Tibial nerve (tissue), 4 donors: ENCODE results near the gene SHROOM2.

Experiments
- CTCF ChIP-seq, 5 experiments: fragments of 200-600 bp in 3 of 5; fragments of 450-650 bp in 2 of 5; sonication (generic) in 3 of 5; IDR thresholded peaks; one replicate each; pipeline ENCODE4 v1.5.1; 2016 to 2019; ENCODE audit warnings: antibody characterized with exemption in 5 of 5, mild to moderate bottlenecking in 3 of 5, moderate library complexity in 2 of 5
- EP300 ChIP-seq, 2 donors: sonication (generic); formaldehyde crosslinking; IDR thresholded peaks; one replicate each; pipeline ENCODE4 v1.6.1; 2017; ENCODE audit warnings: antibody characterized with exemption in 2 of 2, mild to moderate bottlenecking in 1 of 2
- POLR2A ChIP-seq, 2 donors: fragments of 450-650 bp; IDR thresholded peaks; one replicate each; pipeline ENCODE4 v1.6.1; 2017; ENCODE audit warnings: antibody characterized with exemption in 2 of 2, mild to moderate bottlenecking in 2 of 2, moderate library complexity in 2 of 2

DNA sequence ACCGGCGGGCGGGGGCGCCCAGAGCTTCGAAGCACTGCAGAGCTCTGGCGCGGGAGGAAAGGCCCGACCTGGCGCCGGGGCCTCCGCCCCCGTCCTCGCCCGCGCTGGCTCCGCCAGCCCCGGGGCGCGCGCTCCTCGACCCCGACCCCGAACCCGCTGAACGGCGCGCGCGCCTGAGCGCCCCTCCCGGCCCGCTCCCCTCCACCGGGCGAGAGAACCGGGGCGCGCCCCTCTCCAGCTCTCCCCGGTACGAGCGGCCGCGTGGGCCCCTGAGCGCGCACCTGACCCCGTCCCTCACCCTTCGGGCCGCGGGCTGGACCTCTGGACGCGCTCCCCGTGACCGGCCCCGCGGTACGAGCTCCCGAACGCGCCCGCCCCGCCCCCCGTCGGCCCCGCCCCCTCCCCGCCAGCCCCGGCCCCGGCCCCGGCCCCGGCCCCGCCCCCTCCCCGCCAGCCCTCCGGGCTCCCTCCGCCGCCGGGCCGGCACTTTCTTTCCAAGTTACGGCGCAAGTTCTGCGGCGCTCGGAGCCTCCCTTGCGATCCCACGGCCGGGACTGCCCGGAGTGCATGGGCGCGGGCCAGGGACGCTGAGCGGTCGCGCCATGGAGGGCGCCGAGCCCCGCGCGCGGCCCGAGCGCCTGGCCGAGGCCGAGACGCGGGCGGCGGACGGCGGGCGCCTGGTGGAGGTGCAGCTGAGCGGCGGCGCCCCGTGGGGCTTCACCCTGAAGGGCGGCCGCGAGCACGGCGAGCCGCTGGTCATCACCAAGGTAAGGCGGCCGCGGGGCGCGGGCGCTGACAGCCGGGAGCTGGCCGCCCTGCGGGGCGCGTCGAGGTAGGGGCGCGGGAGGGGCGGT is at the start of gene SHROOM2:
- TF ChIP-seq CTCF (IDR thresholded peaks at IDR 0.05) (no peak), POLR2A (IDR thresholded peaks at IDR 0.05) (no peak), EP300 (IDR thresholded peaks at IDR 0.05) (no peak)
